A549 treated with GW870086 at 1 μM for 4 hours (cell line): ENCODE measurements around the gene TTLL8. TPM values are rescaled to one million over a fixed set of nuclear protein-coding genes. Genes with fewer than 3 reads are reported as not detected.

ENCODE experiments used
- total RNA-seq: library from RNA; stranded (reverse); fragments of 200-300 nt; extraction: Qiagen RNA extraction; gene quantifications from 5 replicates; pipeline ENCODE4 v1.2.3, GENCODE V29; 2022; ENCODE audit warnings: low read depth

Gene TTLL8
- not detected in 5 replicates for total RNA-seq

GRCh38 chr22:50058061-50058905 lies at the start of gene TTLL8:
TTLL8 (minus strand) TSS chr22:50058298.

GRCh38 chr22:50089682-50090411 lies 31.7 kb upstream of the TTLL8 start, which contains the start of gene MOV10L1:
MOV10L1 (plus strand) TSS chr22:50090006; CDS start chr22:50090089, 83 bp downstream.

GRCh38 chr22:50085211-50085972 lies 27.3 kb upstream of the TTLL8 start, which contains the start of gene MLC1:
MLC1 (minus strand) TSS chr22:50085426; CDS start chr22:50084902, 524 bp downstream.

GRCh38 chr22:50012211-50013181 lies 45.6 kb downstream of the TTLL8 start, which contains the start of gene IL17REL:
IL17REL (minus strand) TSS chr22:50012765; CDS start chr22:50012646, 119 bp downstream.

Other genes with a start within 250 kb of the TTLL8 start
- gene BRD1, start 230.4 kb downstream of the TTLL8 start, total RNA-seq, result 13.0 to 15.1 TPM (median 14.0 TPM) in 5 replicates
- gene ZBED4, start 204.5 kb downstream of the TTLL8 start, total RNA-seq, result 9.5 to 12.4 TPM (median 11.9 TPM) in 5 replicates
- 8.0 to 11.1 TPM (median 10.3 TPM) in 5 replicates for gene ALG12, start 139.9 kb downstream of the TTLL8 start, total RNA-seq
- gene CRELD2, start 139.7 kb downstream of the TTLL8 start, total RNA-seq, result 21.0 to 30.8 TPM (median 26.9 TPM) in 5 replicates
- gene PIM3, start 97.5 kb downstream of the TTLL8 start, total RNA-seq, result 27.5 to 47.7 TPM (median 44.6 TPM) in 5 replicates
- gene IL17REL, start 45.5 kb downstream of the TTLL8 start, total RNA-seq, result 0.05 to 0.08 TPM in 2 of 5 replicates, not detected in the others
- not detected in 5 replicates for gene MLC1, start 27.1 kb upstream of the TTLL8 start, total RNA-seq
- 0.07 TPM in 1 of 5 replicates, not detected in the others for gene MOV10L1, start 31.7 kb upstream of the TTLL8 start, total RNA-seq
- 4.8 to 6.5 TPM (median 6.0 TPM) in 5 replicates for gene PANX2, start 112.4 kb upstream of the TTLL8 start, total RNA-seq
- 25.7 to 38.6 TPM (median 35.2 TPM) in 5 replicates for gene TRABD, start 127.6 kb upstream of the TTLL8 start, total RNA-seq
- 14.9 to 19.5 TPM (median 17.9 TPM) in 5 replicates for gene SELENOO, start 142.7 kb upstream of the TTLL8 start, total RNA-seq
- 6.9 to 10.3 TPM (median 10.3 TPM) in 5 replicates for gene TUBGCP6, start 186.7 kb upstream of the TTLL8 start, total RNA-seq
- gene HDAC10, start 193.0 kb upstream of the TTLL8 start, total RNA-seq, result 8.0 to 14.0 TPM (median 11.7 TPM) in 5 replicates
- gene MAPK12, start 203.4 kb upstream of the TTLL8 start, total RNA-seq, result 17.4 to 24.3 TPM (median 23.8 TPM) in 5 replicates
- 5.2 to 7.6 TPM (median 6.5 TPM) in 5 replicates for gene MAPK11, start 212.1 kb upstream of the TTLL8 start, total RNA-seq
- gene PLXNB2, start 249.3 kb upstream of the TTLL8 start, total RNA-seq, result 87.3 to 113 TPM (median 112 TPM) in 5 replicates